WTC11 (cell line): ENCODE results near the gene ETNK2. TPM values are rescaled to one million over a fixed set of nuclear protein-coding genes. Genes with fewer than 3 reads are reported as not detected.

ENCODE experiments used
- ATF6 ChIP-seq: sonication (generic); formaldehyde crosslinking; IDR thresholded peaks from 2 replicates; pipeline ENCODE4 v1.8.1; 2023; ENCODE audit warnings: mild to moderate bottlenecking, missing genetic modification reagents
- CDX4 ChIP-seq: fragments of 250-450 bp; sonication (Bioruptor Pico); IDR thresholded peaks from 2 replicates; pipeline ENCODE4 v1.9.0; 2021; ENCODE audit warnings: moderate library complexity, mild to moderate bottlenecking, inconsistent platforms, borderline replicate concordance
- E2F4 ChIP-seq: sonication (generic); formaldehyde crosslinking; IDR thresholded peaks from 2 replicates; pipeline ENCODE4 v1.8.1; 2022; ENCODE audit warnings: low read depth, mild to moderate bottlenecking, moderate library complexity, missing genetic modification reagents, borderline replicate concordance
- ELF4 ChIP-seq: sonication (generic); formaldehyde crosslinking; IDR thresholded peaks from 2 replicates; pipeline ENCODE4 v1.8.1; 2022; ENCODE audit warnings: low read depth, mild to moderate bottlenecking, moderate library complexity, missing genetic modification reagents
- FOXP1 ChIP-seq: sonication (generic); formaldehyde crosslinking; IDR thresholded peaks from 2 replicates; pipeline ENCODE4 v1.8.0; 2022; ENCODE audit warnings: missing genetic modification reagents, mild to moderate bottlenecking, moderate library complexity, borderline replicate concordance
- HMGXB4 ChIP-seq: sonication (generic); formaldehyde crosslinking; IDR thresholded peaks from 2 replicates; pipeline ENCODE4 v1.8.1; 2023; ENCODE audit warnings: mild to moderate bottlenecking, moderate library complexity, missing genetic modification reagents
- JAZF1 ChIP-seq: fragments of 250-450 bp; sonication (Bioruptor Pico); IDR thresholded peaks from 2 replicates; pipeline ENCODE4 v1.9.0; 2021; ENCODE audit warnings: moderate library complexity, mild to moderate bottlenecking, inconsistent platforms
- JUN ChIP-seq: sonication (generic); formaldehyde crosslinking; IDR thresholded peaks from 2 replicates; pipeline ENCODE4 v1.8.0; 2023; ENCODE audit warnings: mild to moderate bottlenecking, missing genetic modification reagents
- MXD4 ChIP-seq: fragments of 250-450 bp; sonication (Bioruptor Pico); IDR thresholded peaks from 2 replicates; pipeline ENCODE4 v1.8.0; 2021; ENCODE audit warnings: mild to moderate bottlenecking, moderate library complexity, borderline replicate concordance
- MYBL2 ChIP-seq: sonication (generic); formaldehyde crosslinking; IDR thresholded peaks from 2 replicates; pipeline ENCODE4 v1.8.1; 2023; ENCODE audit warnings: mild to moderate bottlenecking, moderate library complexity, missing genetic modification reagents
- NFATC4 ChIP-seq: fragments of 250-450 bp; sonication (Bioruptor Pico); IDR thresholded peaks from 2 replicates; pipeline ENCODE4 v1.9.0; 2021; ENCODE audit warnings: mild to moderate bottlenecking
- NFE2L1 ChIP-seq: sonication (generic); formaldehyde crosslinking; IDR thresholded peaks from 2 replicates; pipeline ENCODE4 v1.8.1; 2023; ENCODE audit warnings: missing genetic modification reagents
- PREB ChIP-seq: sonication (generic); formaldehyde crosslinking; IDR thresholded peaks from 2 replicates; pipeline ENCODE4 v1.8.1; 2022; ENCODE audit warnings: mild to moderate bottlenecking, missing genetic modification reagents, moderate library complexity, borderline replicate concordance
- PRRX2 ChIP-seq: fragments of 250-450 bp; sonication (Bioruptor Pico); IDR thresholded peaks from 2 replicates; pipeline ENCODE4 v1.8.0; 2021; ENCODE audit warnings: mild to moderate bottlenecking
- RELA ChIP-seq: sonication (generic); formaldehyde crosslinking; IDR thresholded peaks from 2 replicates; pipeline ENCODE4 v1.8.1; 2022; ENCODE audit warnings: missing genetic modification reagents, mild to moderate bottlenecking, borderline replicate concordance
- RORB ChIP-seq: fragments of 250-450 bp; sonication (Bioruptor Pico); IDR thresholded peaks from 2 replicates; pipeline ENCODE4 v1.9.0; 2021; ENCODE audit warnings: mild to moderate bottlenecking
- SMAD3 ChIP-seq: sonication (generic); formaldehyde crosslinking; IDR thresholded peaks from 2 replicates; pipeline ENCODE4 v1.8.0; 2022; ENCODE audit warnings: missing genetic modification reagents, mild to moderate bottlenecking, borderline replicate concordance
- SOX15 ChIP-seq: fragments of 250-450 bp; sonication (Bioruptor Pico); IDR thresholded peaks from 2 replicates; pipeline ENCODE4 v1.9.0; 2021; ENCODE audit warnings: mild to moderate bottlenecking
- TCF7 ChIP-seq: sonication (generic); formaldehyde crosslinking; IDR thresholded peaks from 2 replicates; pipeline ENCODE4 v1.8.0; 2022; ENCODE audit warnings: mild to moderate bottlenecking, low read depth, missing genetic modification reagents, moderate library complexity
- USF1 ChIP-seq: sonication (generic); formaldehyde crosslinking; IDR thresholded peaks from 2 replicates; pipeline ENCODE4 v1.8.0; 2022; ENCODE audit warnings: mild to moderate bottlenecking, missing genetic modification reagents
- ZNF263 ChIP-seq: sonication (generic); formaldehyde crosslinking; IDR thresholded peaks from 2 replicates; pipeline ENCODE4 v1.8.1; 2022; ENCODE audit warnings: low read depth, mild to moderate bottlenecking, moderate library complexity, missing genetic modification reagents
- ZNF396 ChIP-seq: fragments of 250-450 bp; sonication (Bioruptor Pico); IDR thresholded peaks from 2 replicates; pipeline ENCODE4 v1.8.0; 2021; ENCODE audit warnings: mild to moderate bottlenecking, moderate library complexity, borderline replicate concordance
- ZNF416 ChIP-seq: fragments of 250-450 bp; sonication (Bioruptor Pico); IDR thresholded peaks from 2 replicates; pipeline ENCODE4 v1.9.0; 2021; ENCODE audit warnings: mild to moderate bottlenecking, inconsistent platforms
- ZNF423 ChIP-seq: fragments of 250-450 bp; sonication (Bioruptor Pico); IDR thresholded peaks from 2 replicates; pipeline ENCODE4 v2.1.2; 2022; ENCODE audit warnings: mild to moderate bottlenecking, moderate library complexity
- ZNF671 ChIP-seq: fragments of 250-450 bp; sonication (Bioruptor Pico); IDR thresholded peaks from 2 replicates; pipeline ENCODE4 v1.8.0; 2021; ENCODE audit warnings: mild to moderate bottlenecking
- total RNA-seq: library from RNA; stranded (reverse); gene quantifications from 3 replicates; pipeline ENCODE4 v1.2.3, GENCODE V29; 2021
- TF ChIP-seq, protein P1 (sequence below): fragments of 250-450 bp; sonication (Bioruptor Pico); IDR thresholded peaks from 2 replicates; pipeline ENCODE4 v1.9.0; 2021; ENCODE audit warnings: mild to moderate bottlenecking, borderline replicate concordance
- TF ChIP-seq, protein P2 (sequence below): sonication (generic); formaldehyde crosslinking; conservative IDR thresholded peaks from 2 replicates; pipeline ENCODE4 v1.8.1; 2022; ENCODE audit warnings: mild to moderate bottlenecking, missing genetic modification reagents

ETNK2 gene
- total RNA-seq, 1 experiment from 2014 or later, result 19.7 TPM

GRCh38 chr1:204084247-204084772 is 67.5 kb downstream of the ETNK2 start (continued):
- TF ChIP-seq RELA, result no peak
- TF ChIP-seq SOX15 (CRISPR knock-in tag), result no peak
- TF ChIP-seq ZNF396 (CRISPR knock-in tag), result peak; percentile 68; the same call in 1 of the 2 replicates
- TF ChIP-seq MXD4 (CRISPR knock-in tag), result no peak
- TF ChIP-seq ZNF671, result no peak
- TF ChIP-seq PREB (CRISPR knock-in tag), result no peak
- TF ChIP-seq ATF6 (CRISPR knock-in tag), result no peak
- no peak for TF ChIP-seq TCF7 (CRISPR knock-in tag)
- TF ChIP-seq, protein P1, sequence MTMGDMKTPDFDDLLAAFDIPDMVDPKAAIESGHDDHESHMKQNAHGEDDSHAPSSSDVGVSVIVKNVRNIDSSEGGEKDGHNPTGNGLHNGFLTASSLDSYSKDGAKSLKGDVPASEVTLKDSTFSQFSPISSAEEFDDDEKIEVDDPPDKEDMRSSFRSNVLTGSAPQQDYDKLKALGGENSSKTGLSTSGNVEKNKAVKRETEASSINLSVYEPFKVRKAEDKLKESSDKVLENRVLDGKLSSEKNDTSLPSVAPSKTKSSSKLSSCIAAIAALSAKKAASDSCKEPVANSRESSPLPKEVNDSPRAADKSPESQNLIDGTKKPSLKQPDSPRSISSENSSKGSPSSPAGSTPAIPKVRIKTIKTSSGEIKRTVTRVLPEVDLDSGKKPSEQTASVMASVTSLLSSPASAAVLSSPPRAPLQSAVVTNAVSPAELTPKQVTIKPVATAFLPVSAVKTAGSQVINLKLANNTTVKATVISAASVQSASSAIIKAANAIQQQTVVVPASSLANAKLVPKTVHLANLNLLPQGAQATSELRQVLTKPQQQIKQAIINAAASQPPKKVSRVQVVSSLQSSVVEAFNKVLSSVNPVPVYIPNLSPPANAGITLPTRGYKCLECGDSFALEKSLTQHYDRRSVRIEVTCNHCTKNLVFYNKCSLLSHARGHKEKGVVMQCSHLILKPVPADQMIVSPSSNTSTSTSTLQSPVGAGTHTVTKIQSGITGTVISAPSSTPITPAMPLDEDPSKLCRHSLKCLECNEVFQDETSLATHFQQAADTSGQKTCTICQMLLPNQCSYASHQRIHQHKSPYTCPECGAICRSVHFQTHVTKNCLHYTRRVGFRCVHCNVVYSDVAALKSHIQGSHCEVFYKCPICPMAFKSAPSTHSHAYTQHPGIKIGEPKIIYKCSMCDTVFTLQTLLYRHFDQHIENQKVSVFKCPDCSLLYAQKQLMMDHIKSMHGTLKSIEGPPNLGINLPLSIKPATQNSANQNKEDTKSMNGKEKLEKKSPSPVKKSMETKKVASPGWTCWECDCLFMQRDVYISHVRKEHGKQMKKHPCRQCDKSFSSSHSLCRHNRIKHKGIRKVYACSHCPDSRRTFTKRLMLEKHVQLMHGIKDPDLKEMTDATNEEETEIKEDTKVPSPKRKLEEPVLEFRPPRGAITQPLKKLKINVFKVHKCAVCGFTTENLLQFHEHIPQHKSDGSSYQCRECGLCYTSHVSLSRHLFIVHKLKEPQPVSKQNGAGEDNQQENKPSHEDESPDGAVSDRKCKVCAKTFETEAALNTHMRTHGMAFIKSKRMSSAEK (CRISPR knock-in tag), result no peak
- no peak for TF ChIP-seq PRRX2
- no peak for TF ChIP-seq USF1 (CRISPR knock-in tag)
- no peak for TF ChIP-seq JAZF1 (CRISPR knock-in tag)
- no peak for TF ChIP-seq ZNF416 (CRISPR knock-in tag)
- no peak for TF ChIP-seq JUN (CRISPR knock-in tag)
- 0 out of 2 replicates have a peak, but pooled peaks have one; percentile 24 for TF ChIP-seq SMAD3 (CRISPR knock-in tag)
- TF ChIP-seq, protein P2, sequence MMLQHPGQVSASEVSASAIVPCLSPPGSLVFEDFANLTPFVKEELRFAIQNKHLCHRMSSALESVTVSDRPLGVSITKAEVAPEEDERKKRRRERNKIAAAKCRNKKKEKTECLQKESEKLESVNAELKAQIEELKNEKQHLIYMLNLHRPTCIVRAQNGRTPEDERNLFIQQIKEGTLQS (CRISPR knock-in tag), result no peak
- no peak for TF ChIP-seq NFATC4 (CRISPR knock-in tag)
- TF ChIP-seq HMGXB4, result no peak
- TF ChIP-seq E2F4 (CRISPR knock-in tag), result no peak
- TF ChIP-seq MYBL2 (CRISPR knock-in tag), result no peak
- peak; percentile 83; the same call in 1 of the 2 replicates for TF ChIP-seq FOXP1 (CRISPR knock-in tag)
- TF ChIP-seq CDX4, result no peak
- TF ChIP-seq ZNF263, result no peak
- TF ChIP-seq ZNF423, result peak; percentile 80
- TF ChIP-seq RORB (CRISPR knock-in tag), result no peak
- TF ChIP-seq ELF4 (CRISPR knock-in tag), result no peak
- no peak for TF ChIP-seq NFE2L1 (CRISPR knock-in tag)
